H1 (cell line): Measurements from ENCODE around the gene PSG1. TPM values are rescaled to one million over a fixed set of nuclear protein-coding genes. Genes with fewer than 3 reads are reported as not detected.

Experiments used
- CTCF ChIA-PET: fragments of 300-600 bp; sonication (Branson Sonifier 250); formaldehyde crosslinking; loops from one replicate; lab custom pipeline; 2021; ENCODE audit not compliant: partially characterized antibody; lab: Charles Lee
- POLR2A ChIA-PET: fragments of 300-600 bp; sonication (Branson Sonifier 250); formaldehyde crosslinking; loops from one replicate; lab custom pipeline; 2021; ENCODE audit warnings: inconsistent platforms; ENCODE audit not compliant: partially characterized antibody; lab: Charles Lee
- DNase-seq, 2 experiments: peaks; one replicate each; pipeline versions ENCODE4 v3.0.0 to v3.0.0-alpha.2; 2010 to 2022; ENCODE audit warnings: low spot score in 2 of 2, low read depth in 1 of 2, mixed read lengths in 1 of 2
- FAIRE-seq: peaks from 2 replicates; lab custom pipeline; 2011; peaks lifted over from hg19 to GRCh38; lab: Jason Lieb, UNC
- H2AFZ ChIP-seq: 2 replicates; pipeline ENCODE4 v1.8.1; 2012; ENCODE audit warnings: low read length, inconsistent platforms
- H2AK5ac ChIP-seq: 2 replicates; pipeline ENCODE4 v1.6.1; 2013; ENCODE audit warnings: low read depth, low read length
- H2BK120ac ChIP-seq: replicated peaks from 2 replicates; pipeline ENCODE3; 2013; ENCODE audit warnings: low read depth, low read length, inconsistent platforms
- H2BK12ac ChIP-seq: 2 replicates; pipeline ENCODE4 v1.6.1; 2013; ENCODE audit warnings: low read depth, low read length
- H2BK15ac ChIP-seq: 2 replicates; pipeline ENCODE4 v1.6.1; 2013; ENCODE audit warnings: low read length
- H2BK20ac ChIP-seq: 2 replicates; pipeline ENCODE4 v1.6.1; 2013; ENCODE audit warnings: low read length
- H2BK5ac ChIP-seq: 2 replicates; pipeline ENCODE4 v1.6.1; 2013; ENCODE audit warnings: low read depth, low read length
- H3K14ac ChIP-seq: 2 replicates; pipeline ENCODE4 v1.6.1; 2013; ENCODE audit warnings: inconsistent platforms; ENCODE audit not compliant: insufficient read length
- H3K18ac ChIP-seq: 2 replicates; pipeline ENCODE4 v1.6.1; 2013; ENCODE audit warnings: low read length; ENCODE audit errors: extremely low read depth
- H3K23ac ChIP-seq: 2 replicates; pipeline ENCODE4 v1.6.1; 2013; ENCODE audit warnings: inconsistent platforms; ENCODE audit not compliant: insufficient read length
- H3K23me2 ChIP-seq: 2 replicates; pipeline ENCODE4 v1.6.1; 2013; ENCODE audit warnings: low read depth, low read length
- H3K27ac ChIP-seq: 2 replicates; pipeline ENCODE4 v1.6.1; 2011; ENCODE audit warnings: low read depth, low read length, inconsistent platforms
- H3K27me3 ChIP-seq, 4 experiments: replicated peaks in 1 of 4; 1 replicate in 1 of 4; 2 replicates in 3 of 4; pipeline versions ENCODE4 v1.6.1 to v1.8.1; 2011 to 2013; ENCODE audit warnings: low read length in 3 of 4, mild to moderate bottlenecking in 3 of 4, inconsistent platforms in 2 of 4, mixed read lengths in 2 of 4, moderate library complexity in 1 of 4; ENCODE audit not compliant: control insufficient read depth in 3 of 4, insufficient read depth in 3 of 4; ENCODE audit errors: extremely low read depth in 1 of 4
- H3K36me3 ChIP-seq, 4 experiments: 2 replicates each; pipeline versions ENCODE4 v1.6.1 to v1.8.1; 2011 to 2013; ENCODE audit warnings: mild to moderate bottlenecking in 4 of 4, low read length in 3 of 4, moderate library complexity in 2 of 4, control low read depth in 1 of 4, inconsistent platforms in 1 of 4; ENCODE audit not compliant: insufficient read depth in 4 of 4, control insufficient read depth in 2 of 4
- H3K4ac ChIP-seq: replicated peaks from 2 replicates; pipeline ENCODE3; 2013; ENCODE audit warnings: low read length, low read depth, mixed read lengths, inconsistent platforms; ENCODE audit not compliant: insufficient read length
- H3K4me1 ChIP-seq, 4 experiments: replicated peaks in 1 of 4; 1 replicate in 1 of 4; 2 replicates in 3 of 4; pipeline versions ENCODE4 v1.6.1 to v1.8.1; 2011 to 2013; ENCODE audit warnings: low read length in 3 of 4, inconsistent platforms in 2 of 4, mixed read lengths in 1 of 4; ENCODE audit not compliant: insufficient read depth in 4 of 4, control insufficient read depth in 3 of 4
- H3K4me2 ChIP-seq, 2 experiments: 2 replicates each; pipeline versions ENCODE4 v1.6.1 to v1.8.1; 2011 to 2013; ENCODE audit warnings: low read depth in 2 of 2, low read length in 2 of 2, control low read depth in 1 of 2, inconsistent platforms in 1 of 2, mild to moderate bottlenecking in 1 of 2; ENCODE audit not compliant: insufficient read depth in 1 of 2
- H3K4me3 ChIP-seq, 4 experiments: fragments of 200-600, 300-600 bp in 1 of 4; sonication (generic), shearing (Covaris generic), sonication (Bioruptor Twin) in 1 of 4; 2 replicates each; pipeline versions ENCODE4 v1.5.1 to v1.8.1; 2011 to 2016; ENCODE audit warnings: low read length in 4 of 4, low read depth in 3 of 4, control low read depth in 2 of 4, inconsistent platforms in 2 of 4, mild to moderate bottlenecking in 2 of 4, mixed read lengths in 1 of 4, moderate library complexity in 1 of 4; ENCODE audit not compliant: insufficient read depth in 2 of 4; ENCODE audit errors: extremely low read depth in 1 of 4
- H3K56ac ChIP-seq: replicated peaks from 2 replicates; pipeline ENCODE3; 2013; ENCODE audit warnings: low read depth, mild to moderate bottlenecking, mixed read lengths, low read length, inconsistent platforms; ENCODE audit not compliant: insufficient read length
- H3K79me1 ChIP-seq: 2 replicates; pipeline ENCODE4 v1.6.1; 2013; ENCODE audit warnings: low read depth, low read length, control low read depth
- H3K79me2 ChIP-seq, 2 experiments: 2 replicates each; pipeline versions ENCODE4 v1.6.1 to v1.8.1; 2012 to 2013; ENCODE audit warnings: low read length in 2 of 2, mild to moderate bottlenecking in 2 of 2, inconsistent platforms in 1 of 2; ENCODE audit not compliant: insufficient read depth in 2 of 2, control insufficient read depth in 1 of 2
- H3K9ac ChIP-seq, 4 experiments: replicated peaks in 1 of 4; 1 replicate in 1 of 4; 2 replicates in 3 of 4; pipeline versions ENCODE4 v1.6.1 to v1.8.1; 2011 to 2013; ENCODE audit warnings: low read depth in 3 of 4, low read length in 3 of 4, control low read depth in 2 of 4, mild to moderate bottlenecking in 2 of 4, moderate library complexity in 2 of 4, inconsistent platforms in 1 of 4; ENCODE audit errors: extremely low read depth in 1 of 4
- H3K9me3 ChIP-seq, 2 experiments: 2 replicates each; pipeline versions ENCODE4 v1.6.1 to v1.8.1; 2012 to 2013; ENCODE audit warnings: mild to moderate bottlenecking in 2 of 2, moderate library complexity in 2 of 2, control low read depth in 1 of 2, inconsistent platforms in 1 of 2, low read depth in 1 of 2, low read length in 1 of 2, mixed read lengths in 1 of 2; ENCODE audit not compliant: insufficient read depth in 2 of 2
- H4K20me1 ChIP-seq, 2 experiments: replicated peaks in 1 of 2; 2 replicates each; pipeline versions ENCODE3 to v1.8.1; 2011 to 2013; ENCODE audit warnings: inconsistent platforms in 2 of 2, low read length in 2 of 2, mild to moderate bottlenecking in 1 of 2; ENCODE audit not compliant: insufficient read depth in 2 of 2, control insufficient read depth in 1 of 2
- H4K5ac ChIP-seq: 2 replicates; pipeline ENCODE4 v1.6.1; 2013; ENCODE audit warnings: low read length, low read depth, mixed read lengths, inconsistent platforms; ENCODE audit not compliant: insufficient read length
- H4K8ac ChIP-seq: 2 replicates; pipeline ENCODE4 v1.8.0; 2013; ENCODE audit warnings: mild to moderate bottlenecking, moderate library complexity, low read length, inconsistent platforms; ENCODE audit not compliant: insufficient read depth; ENCODE audit errors: extremely low read depth
- H4K91ac ChIP-seq: replicated peaks from 2 replicates; pipeline ENCODE3; 2013; ENCODE audit warnings: low read length, mixed read lengths, inconsistent platforms; ENCODE audit not compliant: insufficient read length
- ASH2L ChIP-seq: fragments of 200-600, 300-600 bp; sonication (generic); IDR thresholded peaks from one replicate; pipeline ENCODE4 v1.7.1; 2017; ENCODE audit warnings: low read length
- BACH1 ChIP-seq: IDR thresholded peaks from 2 replicates; pipeline ENCODE4 v1.6.1; 2012; ENCODE audit warnings: low read length, improper control_type of control experiment
- BRCA1 ChIP-seq: IDR thresholded peaks from 2 replicates; pipeline ENCODE4 v1.6.1; 2012; ENCODE audit warnings: low read depth, low read length, improper control_type of control experiment
- CEBPB ChIP-seq: IDR thresholded peaks from 2 replicates; pipeline ENCODE4 v1.6.1; 2012; ENCODE audit warnings: low read depth, low read length
- CHD1 ChIP-seq: IDR thresholded peaks from 2 replicates; pipeline ENCODE4 v1.6.1; 2012; ENCODE audit warnings: low read depth, low read length, improper control_type of control experiment
- CHD2 ChIP-seq: IDR thresholded peaks from 2 replicates; pipeline ENCODE4 v1.6.1; 2012; ENCODE audit warnings: low read length, improper control_type of control experiment
- CTBP2 ChIP-seq: IDR thresholded peaks from 2 replicates; pipeline ENCODE4 v1.7.0; 2011; ENCODE audit warnings: borderline replicate concordance, mild to moderate bottlenecking, moderate library complexity, mixed read lengths, low read length; ENCODE audit not compliant: insufficient read depth, insufficient read length
- EGR1 ChIP-seq: IDR thresholded peaks from 2 replicates; pipeline ENCODE4 v1.6.1; 2011; ENCODE audit warnings: low read depth, low read length, borderline replicate concordance
- EZH2 ChIP-seq: fragments of 200-600 bp; sonication (generic); IDR thresholded peaks from 2 replicates; pipeline ENCODE4 v1.7.1; 2012; ENCODE audit warnings: low read depth, mild to moderate bottlenecking, moderate library complexity, low read length, inconsistent platforms; ENCODE audit not compliant: severe bottlenecking
- FOSL1 ChIP-seq: IDR thresholded peaks from 2 replicates; pipeline ENCODE4 v1.6.1; 2011; ENCODE audit warnings: mild to moderate bottlenecking, low read depth, low read length, moderate library complexity; ENCODE audit not compliant: insufficient read depth
- JUND ChIP-seq: IDR thresholded peaks from 2 replicates; pipeline ENCODE4 v1.6.1; 2011; ENCODE audit warnings: mild to moderate bottlenecking, improper control_type of control experiment, low read length
- KDM4A ChIP-seq: IDR thresholded peaks from one replicate; pipeline ENCODE4 v1.7.1; 2012; ENCODE audit warnings: low read depth, mild to moderate bottlenecking, moderate library complexity, low read length, inconsistent platforms; ENCODE audit not compliant: severe bottlenecking
- MAX ChIP-seq: IDR thresholded peaks from 2 replicates; pipeline ENCODE4 v1.6.1; 2012; ENCODE audit warnings: inconsistent platforms
- SIRT6 ChIP-seq: IDR thresholded peaks from one replicate; pipeline ENCODE4 v1.7.1; 2012; ENCODE audit warnings: low read length, inconsistent platforms
- TAF7 ChIP-seq: optimal IDR thresholded peaks from 2 replicates; pipeline ENCODE3; 2011; ENCODE audit warnings: low read depth, mild to moderate bottlenecking, inconsistent platforms, low read length, moderate library complexity, borderline replicate concordance
- YY1 ChIP-seq: IDR thresholded peaks from 2 replicates; pipeline ENCODE4 v1.6.1; 2011; ENCODE audit warnings: low read depth, mild to moderate bottlenecking, low read length
- WGBS, 2 experiments: shearing (Covaris generic) in 1 of 2; methylation state at CpG; one replicate each; pipeline versions ENCODE4 v1.1.6 to v1.1.7; 2013 to 2015; ENCODE audit warnings: low lambda C conversion rate in 2 of 2, mixed read lengths in 2 of 2, inconsistent platforms in 1 of 2, low coverage in 1 of 2, missing lambda C conversion rate in 1 of 2; ENCODE audit not compliant: insufficient replicate concordance in 2 of 2, insufficient coverage in 1 of 2, insufficient read length in 1 of 2; ENCODE audit errors: extremely low coverage in 1 of 2, missing lambda C conversion rate in 1 of 2; 5-methylcytosine and 5-hydroxymethylcytosine counted together
- polyA plus RNA-seq, 7 experiments: library from polyadenylated mRNA; depleted of rRNA in 3 of 7; stranded (reverse) in 5 of 7; unstranded in 2 of 7; fragments of >200 nt in 5 of 7; fragments of 200-250 nt in 2 of 7; gene quantifications; 1 replicate in 5 of 7; 2 replicates in 1 of 7; 4 replicates in 1 of 7; pipeline versions ENCODE4 v1.2.1 to v1.2.3, GENCODE V29; 2011 to 2013; ENCODE audit warnings: missing spikeins in 2 of 7, mixed read lengths in 2 of 7
- total RNA-seq: library from RNA; stranded (reverse); fragmentation: NEBNext Ultra II Directional; extraction: Animal tissue kit (Norgen Biotek cat#: 25700); gene quantifications from 2 replicates; pipeline ENCODE4 v1.2.1, GENCODE V29; 2021

The PSG1 gene
- total and polyA plus RNA-seq, 2 of the 8 experiments (the other 6 are each of a cell fraction or from before 2014, with no cell fraction given), result not detected

- H3K56ac ChIP-seq, result no peak overlapping the region
- H4K20me1 ChIP-seq, result no peaks in the 10 kb centered on the region
- no peak for FAIRE-seq
- H2BK15ac ChIP-seq, result no peak overlapping the region
- H3K23ac ChIP-seq, result no peak overlapping the region
- H3K4me2 ChIP-seq, result no peak overlapping the region
- H2BK5ac ChIP-seq, result no peak overlapping the region
- no peak overlapping the region for H3K27ac ChIP-seq
- H3K79me1 ChIP-seq, result no peaks in the 10 kb centered on the region
- TF ChIP-seq KDM4A, result no peak
- no peak for TF ChIP-seq MAX
- no peak for TF ChIP-seq EGR1
- no peak for TF ChIP-seq BACH1
- no peak for TF ChIP-seq CHD1
- TF ChIP-seq SIRT6, result no peak
- TF ChIP-seq CTBP2, result no peak
- TF ChIP-seq CHD2, result no peak
- no peak for TF ChIP-seq EZH2
- no peak for TF ChIP-seq CEBPB
- no peak for TF ChIP-seq JUND
- no peak for TF ChIP-seq TAF7
- no peak for TF ChIP-seq FOSL1
- TF ChIP-seq BRCA1, result no peak
- TF ChIP-seq YY1, result no peak
- no peak for TF ChIP-seq ASH2L
- DNase-seq, result no peak
- H3K9ac ChIP-seq, result no peak overlapping the region
- no peaks in the 10 kb centered on the region for H3K79me2 ChIP-seq
- H2BK20ac ChIP-seq, result no peak overlapping the region
- H2BK120ac ChIP-seq, result no peak overlapping the region
- H2AFZ ChIP-seq, result no peak overlapping the region
- no peaks in the 10 kb centered on the region for H3K23me2 ChIP-seq
- no peak overlapping the region for H4K91ac ChIP-seq
- no peak overlapping the region for H3K14ac ChIP-seq
- CTCF ChIA-PET, result no interaction called here
- POLR2A ChIA-PET, result no interaction called here
- H3K4me3 ChIP-seq, result no peak overlapping the region
- H2BK12ac ChIP-seq, result no peak overlapping the region
- H2AK5ac ChIP-seq, result no peak overlapping the region
- H4K5ac ChIP-seq, result no peak overlapping the region
- no peaks in the 10 kb centered on the region for H3K27me3 ChIP-seq
- H3K4me1 ChIP-seq, result no peaks in the 10 kb centered on the region
- H3K36me3 ChIP-seq, result no peaks in the 10 kb centered on the region
- no peak overlapping the region for H3K18ac ChIP-seq
- peaks cover 28 to 62% of the 10 kb centered on the region in 2 experiments; a peak in 3 of 4 replicates for H3K9me3 ChIP-seq
- H4K8ac ChIP-seq, result no peak overlapping the region
- no peak overlapping the region for H3K4ac ChIP-seq
- WGBS, 2 experiments, result 73% methylated on average over 2 of the region's 2 CpGs; no CpG with 5 or more reads in 1 of the 2 experiments
Observed at GRCh38 chr19:42846597-42846996, 32.9 kb downstream of the PSG1 start.
